ENCODE measurements around the gene FFAR2. TPM values are rescaled to one million over a fixed set of nuclear protein-coding genes. Genes with fewer than 3 reads are reported as not detected.

FFAR2 gene
- total and polyA plus RNA-seq, 8 donors = 0.35 to 1.4 (median 0.54) TPM; not detected in 4

GRCh38 chr19:35435896-35436295 lies 12.2 kb upstream of the FFAR2 start:
- intact Hi-C loops (cut with DNase I; ENCODE audit: low total_unique reads) = no loop called here
- 72 to 78% (median 77%) methylated on average over 3 of the region's 3 CpGs for WGBS, 5 donors
- no peaks in the 10 kb centered on the region for H3K27me3 ChIP-seq

GRCh38 chr19:35436477-35437405 lies 11.3 kb upstream of the FFAR2 start:
- 2 to 7% (median 4%) methylated on average over 16 to 17 of the region's 17 CpGs for WGBS, 5 donors
- no peak for TF ChIP-seq EP300 (IDR thresholded peaks at IDR 0.05)
- TF ChIP-seq POLR2AphosphoS5 (IDR thresholded peaks at IDR 0.05) = peak in 2 of 3 donors; percentile 33 to 48
- DNase-seq = peak; percentile 33 to 77
- H3K36me3 ChIP-seq = no peaks in the 10 kb centered on the region
- H3K4me1 ChIP-seq = peaks cover 36 to 57% (median 47%) of the 10 kb centered on the region in 4 donors
- intact Hi-C loops (cut with DNase I; ENCODE audit: low total_unique reads) = no loop called here
- H3K27me3 ChIP-seq = no peaks in the 10 kb centered on the region
- peak overlapping the region in 1 of 4 donors; percentile 11 for H3K4me3 ChIP-seq
- H3K27ac ChIP-seq = peak overlapping the region; percentile 64 to 90 (median 86)
- H3K9me3 ChIP-seq = no peaks in the 10 kb centered on the region

More at GRCh38 chr19:35435896-35436295, 12.2 kb upstream of the FFAR2 start:
- Histone ChIP-seq H3K27ac (peak overlapping the region in 4 of 5 donors; percentile 64 to 90 (median 77)), H3K4me1 (peaks cover 36 to 54% (median 47%) of the 10 kb centered on the region in 4 donors), H3K4me3 (no peak overlapping the region), H3K9me3 (peaks cover 0 to 6% (median 0%) of the 10 kb centered on the region in 4 donors), H3K36me3 (no peaks in the 10 kb centered on the region)
- TF ChIP-seq POLR2A (IDR thresholded peaks at IDR 0.05) (no peak), POLR2AphosphoS5 (IDR thresholded peaks at IDR 0.05) (no peak), EP300 (IDR thresholded peaks at IDR 0.05) (no peak), CTCF (IDR thresholded peaks at IDR 0.05) (no peak)
- no peak for DNase-seq

GRCh38 chr19:35437406-35437951 lies 10.6 kb upstream of the FFAR2 start:
- peak overlapping the region in 4 of 5 donors; percentile 22 to 90 (median 77) for H3K27ac ChIP-seq
- DNase-seq = peak; percentile 30 to 60

GRCh38 chr19:35438096-35438495 lies 10.0 kb upstream of the FFAR2 start:
- Histone ChIP-seq H3K4me3 (no peak overlapping the region), H3K27ac (peak overlapping the region in 1 of 5 donors; percentile 86), H3K27me3 (no peaks in the 10 kb centered on the region), H3K4me1 (peaks cover 36 to 63% (median 47%) of the 10 kb centered on the region in 4 donors), H3K36me3 (no peaks in the 10 kb centered on the region), H3K9me3 (no peaks in the 10 kb centered on the region)
- WGBS, 5 donors = 72 to 89% (median 85%) methylated on average over 5 of the region's 5 CpGs
- TF ChIP-seq CTCF (IDR thresholded peaks at IDR 0.05) (no peak), POLR2A (IDR thresholded peaks at IDR 0.05) (no peak), EP300 (IDR thresholded peaks at IDR 0.05) (no peak), POLR2AphosphoS5 (IDR thresholded peaks at IDR 0.05) (no peak)
- DNase-seq = no peak
- intact Hi-C loops (cut with DNase I; ENCODE audit: low total_unique reads) = no loop called here

More at GRCh38 chr19:35437406-35437951, 10.6 kb upstream of the FFAR2 start:
- intact Hi-C loops (cut with DNase I; ENCODE audit: low total_unique reads) = no loop called here
- H3K4me1 ChIP-seq = peaks cover 36 to 63% (median 47%) of the 10 kb centered on the region in 4 donors
- no peaks in the 10 kb centered on the region for H3K36me3 ChIP-seq
- no peak for TF ChIP-seq CTCF (IDR thresholded peaks at IDR 0.05)
- TF ChIP-seq EP300 (IDR thresholded peaks at IDR 0.05) = no peak
- TF ChIP-seq POLR2A (IDR thresholded peaks at IDR 0.05) = no peak
- no peak for TF ChIP-seq POLR2AphosphoS5 (IDR thresholded peaks at IDR 0.05)
- H3K9me3 ChIP-seq = no peaks in the 10 kb centered on the region
- H3K27me3 ChIP-seq = no peaks in the 10 kb centered on the region
- WGBS, 5 donors = 87 to 90% (median 88%) methylated on average over 15 of the region's 15 CpGs
- H3K4me3 ChIP-seq = no peak overlapping the region
